ENCODE measurements around the gene METAP2. TPM values are rescaled to one million over a fixed set of nuclear protein-coding genes. Genes with fewer than 3 reads are reported as not detected.
"Not testable (repeated sequence)": the region's sequence is repeated elsewhere in the genome, so short reads cannot be mapped to it uniquely, and the experiment has no call there.

METAP2 gene
- polyA plus RNA-seq, 1 donor (not counting 4 experiments of a cell fraction or from before 2014, with no cell fraction given), result 103 TPM

DNA sequence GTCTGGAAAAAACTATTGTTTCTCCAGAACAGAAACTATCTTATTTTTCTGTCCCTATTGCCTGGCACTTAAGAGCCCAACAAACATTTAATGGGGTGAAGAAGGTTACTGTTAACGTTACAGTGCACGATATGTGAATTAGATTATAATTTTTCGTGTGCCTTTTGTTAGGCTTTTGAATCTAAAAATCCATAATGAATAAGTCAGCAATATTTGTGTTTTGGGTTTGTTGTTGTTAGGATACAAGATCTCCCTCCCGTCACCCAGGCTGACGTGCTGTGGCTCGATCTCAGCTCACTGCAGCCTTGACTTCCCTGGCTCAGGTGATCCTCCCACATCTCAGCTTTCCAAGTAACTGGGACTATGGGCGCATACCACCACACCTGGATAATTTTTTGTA is 7.9 kb downstream of the METAP2 start:
- FAIRE-seq, result no peak
- Histone ChIP-seq H3K9me3 (ENCODE audit: control insufficient read depth, low read depth, low read length) (no peaks in the 10 kb centered on the region), H3K27me3 (ENCODE audit: control insufficient read depth, extremely low read depth, insufficient read depth, low read length) (no peaks in the 10 kb centered on the region), H3K9ac (ENCODE audit: control insufficient read depth, extremely low read depth, insufficient read depth, low read length) (no peak overlapping the region), H3K9me1 (ENCODE audit: control insufficient read depth, extremely low read depth, insufficient read depth, low read length) (peaks cover 4% of the 10 kb centered on the region), H2AFZ (ENCODE audit: control insufficient read depth, low read length) (no peak overlapping the region), H3K4me1 (ENCODE audit: control insufficient read depth, extremely low read depth, insufficient read depth, low read length) (peaks cover 14% of the 10 kb centered on the region), H3K79me2 (ENCODE audit: control insufficient read depth, insufficient read depth, low read length) (peaks cover 65% of the 10 kb centered on the region), H3K27ac (ENCODE audit: control insufficient read depth, insufficient read depth, low read length) (peak overlapping the region; percentile 27), H3K4me3 (ENCODE audit: control insufficient read depth in 2 of 3, extremely low read depth in 1 of 3, insufficient read depth in 2 of 3, low read depth in 1 of 3, low read length in 3 of 3) (no peak overlapping the region), H4K20me1 (ENCODE audit: control insufficient read depth, extremely low read depth, insufficient read depth, low read length) (no peaks in the 10 kb centered on the region), H3K4me2 (ENCODE audit: control insufficient read depth, extremely low read depth, insufficient read depth, low read depth, low read length) (no peak overlapping the region), H3K36me3 (ENCODE audit: control insufficient read depth in 2 of 2, extremely low read depth in 1 of 2, insufficient read depth in 2 of 2, low read length in 2 of 2) (peaks cover 3 to 24% of the 10 kb centered on the region in 2 experiments)
- dilution Hi-C loops (cut with MboI; ENCODE audit: extremely low pct_ligation_motif_present, low sequenced_read_pairs), result no loop called here
- TF ChIP-seq, protein P1, sequence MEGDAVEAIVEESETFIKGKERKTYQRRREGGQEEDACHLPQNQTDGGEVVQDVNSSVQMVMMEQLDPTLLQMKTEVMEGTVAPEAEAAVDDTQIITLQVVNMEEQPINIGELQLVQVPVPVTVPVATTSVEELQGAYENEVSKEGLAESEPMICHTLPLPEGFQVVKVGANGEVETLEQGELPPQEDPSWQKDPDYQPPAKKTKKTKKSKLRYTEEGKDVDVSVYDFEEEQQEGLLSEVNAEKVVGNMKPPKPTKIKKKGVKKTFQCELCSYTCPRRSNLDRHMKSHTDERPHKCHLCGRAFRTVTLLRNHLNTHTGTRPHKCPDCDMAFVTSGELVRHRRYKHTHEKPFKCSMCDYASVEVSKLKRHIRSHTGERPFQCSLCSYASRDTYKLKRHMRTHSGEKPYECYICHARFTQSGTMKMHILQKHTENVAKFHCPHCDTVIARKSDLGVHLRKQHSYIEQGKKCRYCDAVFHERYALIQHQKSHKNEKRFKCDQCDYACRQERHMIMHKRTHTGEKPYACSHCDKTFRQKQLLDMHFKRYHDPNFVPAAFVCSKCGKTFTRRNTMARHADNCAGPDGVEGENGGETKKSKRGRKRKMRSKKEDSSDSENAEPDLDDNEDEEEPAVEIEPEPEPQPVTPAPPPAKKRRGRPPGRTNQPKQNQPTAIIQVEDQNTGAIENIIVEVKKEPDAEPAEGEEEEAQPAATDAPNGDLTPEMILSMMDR (optimal IDR thresholded peaks at IDR 0.05 in 1 of 3, IDR thresholded peaks at IDR 0.05 in 1 of 3, conservative IDR thresholded peaks at IDR 0.05 in 1 of 3; ENCODE audit: extremely low read depth in 1 of 3, insufficient read depth in 2 of 3, low read length in 3 of 3), result no peak
- no peak for TF ChIP-seq EZH2 (IDR thresholded peaks at IDR 0.05; ENCODE audit: low read length)
- DNase-seq (ENCODE audit: low read depth, low spot score), result no peak

- H3K27ac ChIP-seq (ENCODE audit: control insufficient read depth, insufficient read depth, low read length); H3K9ac ChIP-seq (ENCODE audit: control insufficient read depth, extremely low read depth, insufficient read depth, low read length); H3K9me3 ChIP-seq (ENCODE audit: control insufficient read depth, low read depth, low read length); DNase-seq (ENCODE audit: low read depth, low spot score); FAIRE-seq; H3K27me3 ChIP-seq (ENCODE audit: control insufficient read depth, extremely low read depth, insufficient read depth, low read length); H4K20me1 ChIP-seq (ENCODE audit: control insufficient read depth, extremely low read depth, insufficient read depth, low read length); H2AFZ ChIP-seq (ENCODE audit: control insufficient read depth, low read length); H3K4me3 ChIP-seq (ENCODE audit: control insufficient read depth in 2 of 3, extremely low read depth in 1 of 3, insufficient read depth in 2 of 3, low read depth in 1 of 3, low read length in 3 of 3); H3K4me2 ChIP-seq (ENCODE audit: control insufficient read depth, extremely low read depth, insufficient read depth, low read depth, low read length); H3K9me1 ChIP-seq (ENCODE audit: control insufficient read depth, extremely low read depth, insufficient read depth, low read length); dilution Hi-C loops (cut with MboI; ENCODE audit: extremely low pct_ligation_motif_present, low sequenced_read_pairs): not testable (repeated sequence)
- Histone ChIP-seq H3K4me1 (ENCODE audit: control insufficient read depth, extremely low read depth, insufficient read depth, low read length) (peaks cover 14% of the 10 kb centered on the region), H3K79me2 (ENCODE audit: control insufficient read depth, insufficient read depth, low read length) (peaks cover 58% of the 10 kb centered on the region), H3K36me3 (ENCODE audit: control insufficient read depth in 2 of 2, extremely low read depth in 1 of 2, insufficient read depth in 2 of 2, low read length in 2 of 2) (peaks cover 3 to 24% of the 10 kb centered on the region in 2 experiments)
Observed at GRCh38 chr12:95482564-95482963, 8.6 kb downstream of the METAP2 start.

GRCh38 chr12:95484524-95484923 is 10.6 kb downstream of the METAP2 start:
- Histone ChIP-seq H3K79me2 (ENCODE audit: control insufficient read depth, insufficient read depth, low read length) (peaks cover 39% of the 10 kb centered on the region), H3K27ac (ENCODE audit: control insufficient read depth, insufficient read depth, low read length) (no peak overlapping the region), H3K9ac (ENCODE audit: control insufficient read depth, extremely low read depth, insufficient read depth, low read length) (no peak overlapping the region), H3K36me3 (ENCODE audit: control insufficient read depth in 2 of 2, extremely low read depth in 1 of 2, insufficient read depth in 2 of 2, low read length in 2 of 2) (peaks cover 1 to 19% of the 10 kb centered on the region in 2 experiments), H3K4me1 (ENCODE audit: control insufficient read depth, extremely low read depth, insufficient read depth, low read length) (peaks cover 14% of the 10 kb centered on the region), H3K4me2 (ENCODE audit: control insufficient read depth, extremely low read depth, insufficient read depth, low read depth, low read length) (no peak overlapping the region), H3K4me3 (ENCODE audit: control insufficient read depth in 2 of 3, extremely low read depth in 1 of 3, insufficient read depth in 2 of 3, low read depth in 1 of 3, low read length in 3 of 3) (no peak overlapping the region), H4K20me1 (ENCODE audit: control insufficient read depth, extremely low read depth, insufficient read depth, low read length) (no peaks in the 10 kb centered on the region), H3K27me3 (ENCODE audit: control insufficient read depth, extremely low read depth, insufficient read depth, low read length) (no peaks in the 10 kb centered on the region), H3K9me3 (ENCODE audit: control insufficient read depth, low read depth, low read length) (no peaks in the 10 kb centered on the region), H2AFZ (ENCODE audit: control insufficient read depth, low read length) (no peak overlapping the region), H3K9me1 (ENCODE audit: control insufficient read depth, extremely low read depth, insufficient read depth, low read length) (peaks cover 4% of the 10 kb centered on the region)
- no peak for TF ChIP-seq EZH2 (IDR thresholded peaks at IDR 0.05; ENCODE audit: low read length)
- TF ChIP-seq, protein P1 (optimal IDR thresholded peaks at IDR 0.05 in 1 of 3, IDR thresholded peaks at IDR 0.05 in 1 of 3, conservative IDR thresholded peaks at IDR 0.05 in 1 of 3; ENCODE audit: extremely low read depth in 1 of 3, insufficient read depth in 2 of 3, low read length in 3 of 3), result no peak
- FAIRE-seq (no peak), DNase-seq (ENCODE audit: low read depth, low spot score) (no peak)
- dilution Hi-C loops (cut with MboI; ENCODE audit: extremely low pct_ligation_motif_present, low sequenced_read_pairs), result no loop called here
